IMR-90 (cell line): ENCODE results near the gene TREM2. TPM values are rescaled to one million over a fixed set of nuclear protein-coding genes. Genes with fewer than 3 reads are reported as not detected.

Source experiments
- ATAC-seq: fragments of 200-7000 bp; cut with Tn5 transposase; 2 replicates; pipeline ENCODE4 v1.9.1; 2020; ENCODE audit warnings: low read depth, mild to moderate bottlenecking, moderate library complexity
- BruUV-seq: library from RNA; stranded (reverse); fragments of 400-500 nt; replicated peaks from 2 replicates; lab custom pipeline; 2021; lab: Mats Ljungman, UMichigan
- CTCF ChIA-PET: fragments of 300-600 bp; formaldehyde crosslinking; extraction: SDS; loops from one replicate; lab custom pipeline; 2021; ENCODE audit warnings: antibody characterized with exemption; lab: Yijun Ruan, JAX
- POLR2A ChIA-PET: fragments of 300-600 bp; sonication (Branson Sonifier 250); formaldehyde crosslinking; loops from one replicate; lab custom pipeline; 2022; ENCODE audit warnings: antibody characterized with exemption; ENCODE audit not compliant: unreplicated experiment; lab: Charles Lee
- DNase-seq: peaks from one replicate; pipeline ENCODE4 v3.0.0; 2013
- H2AFZ ChIP-seq: replicated peaks from 2 replicates; pipeline ENCODE3; 2013; ENCODE audit warnings: low read length, mild to moderate bottlenecking; ENCODE audit not compliant: poor library complexity
- H2AK5ac ChIP-seq: 2 replicates; pipeline ENCODE4 v1.6.1; 2013; ENCODE audit warnings: low read depth, low read length, inconsistent platforms
- H2AK9ac ChIP-seq: replicated peaks from 2 replicates; pipeline ENCODE3; 2013; ENCODE audit warnings: mild to moderate bottlenecking, low read depth, low read length, moderate library complexity; ENCODE audit not compliant: poor library complexity
- H2BK120ac ChIP-seq: 2 replicates; pipeline ENCODE4 v1.6.1; 2013; ENCODE audit warnings: low read depth, low read length, inconsistent platforms
- H2BK15ac ChIP-seq: 3 replicates; pipeline ENCODE4 v1.6.1; 2013; ENCODE audit warnings: low read depth, low read length, inconsistent platforms
- H2BK20ac ChIP-seq: 2 replicates; pipeline ENCODE4 v1.6.1; 2013; ENCODE audit warnings: low read depth, mild to moderate bottlenecking, inconsistent platforms, low read length, moderate library complexity
- H2BK5ac ChIP-seq: 2 replicates; pipeline ENCODE4 v1.6.1; 2013; ENCODE audit warnings: mild to moderate bottlenecking, low read depth, low read length, inconsistent platforms; ENCODE audit not compliant: poor library complexity, severe bottlenecking
- H3K14ac ChIP-seq: replicated peaks from 2 replicates; pipeline ENCODE4 v1.6.1; 2013; ENCODE audit warnings: low read depth, low read length, inconsistent platforms
- H3K18ac ChIP-seq: 2 replicates; pipeline ENCODE4 v1.6.1; 2013; ENCODE audit warnings: low read depth, low read length, control low read depth
- H3K23ac ChIP-seq: 2 replicates; pipeline ENCODE4 v1.6.1; 2013; ENCODE audit warnings: low read depth, low read length, inconsistent platforms
- H3K27ac ChIP-seq: 2 replicates; pipeline ENCODE4 v1.5.1; 2013; ENCODE audit warnings: mild to moderate bottlenecking, control low read depth, low read length; ENCODE audit not compliant: insufficient read depth
- H3K27me3 ChIP-seq: 2 replicates; pipeline ENCODE4 v1.6.1; 2013; ENCODE audit warnings: low read length; ENCODE audit not compliant: control insufficient read depth, insufficient read depth
- H3K36me3 ChIP-seq: 2 replicates; pipeline ENCODE4 v1.6.1; 2013; ENCODE audit warnings: low read length, mixed read lengths; ENCODE audit not compliant: control insufficient read depth, insufficient read depth
- H3K4ac ChIP-seq: 2 replicates; pipeline ENCODE4 v1.6.1; 2013; ENCODE audit warnings: low read depth, low read length, inconsistent platforms
- H3K4me1 ChIP-seq: 2 replicates; pipeline ENCODE4 v1.6.1; 2013; ENCODE audit warnings: low read length, mixed read lengths; ENCODE audit not compliant: control insufficient read depth, insufficient read depth
- H3K4me2 ChIP-seq: 2 replicates; pipeline ENCODE4 v1.6.1; 2013; ENCODE audit warnings: low read depth, mild to moderate bottlenecking, control low read depth, low read length, moderate library complexity
- H3K4me3 ChIP-seq: 2 replicates; pipeline ENCODE4 v1.5.1; 2013; ENCODE audit warnings: low read depth, mild to moderate bottlenecking, control low read depth, low read length, moderate library complexity; ENCODE audit not compliant: insufficient read depth
- H3K56ac ChIP-seq: 2 replicates; pipeline ENCODE4 v1.6.1; 2013; ENCODE audit warnings: low read length, inconsistent platforms; ENCODE audit not compliant: insufficient read depth; ENCODE audit errors: extremely low read depth
- H3K79me1 ChIP-seq, 2 experiments: 2 replicates each; pipeline ENCODE4 v1.6.1; 2013; ENCODE audit warnings: low read length in 2 of 2, inconsistent platforms in 1 of 2, low read depth in 1 of 2
- H3K9ac ChIP-seq: 2 replicates; pipeline ENCODE4 v1.6.1; 2013; ENCODE audit warnings: low read depth, low read length, control low read depth
- H3K9me1 ChIP-seq: 2 replicates; pipeline ENCODE4 v1.6.1; 2013; ENCODE audit warnings: low read length, inconsistent platforms; ENCODE audit not compliant: insufficient read depth
- H3K9me3 ChIP-seq: 2 replicates; pipeline ENCODE4 v1.6.1; 2013; ENCODE audit warnings: low read length; ENCODE audit not compliant: control insufficient read depth, insufficient read depth
- H4K20me1 ChIP-seq: 2 replicates; pipeline ENCODE4 v1.6.1; 2013; ENCODE audit warnings: low read length, inconsistent platforms; ENCODE audit not compliant: insufficient read depth
- H4K5ac ChIP-seq: 2 replicates; pipeline ENCODE4 v1.6.1; 2013; ENCODE audit warnings: mild to moderate bottlenecking, low read depth, low read length, control low read depth
- H4K8ac ChIP-seq, 2 experiments: 2 replicates each; pipeline ENCODE4 v1.6.1; 2013; ENCODE audit warnings: low read depth in 2 of 2, low read length in 2 of 2, control low read depth in 1 of 2, inconsistent platforms in 1 of 2
- H4K91ac ChIP-seq: 2 replicates; pipeline ENCODE4 v1.6.1; 2013; ENCODE audit warnings: low read depth, low read length, inconsistent platforms; ENCODE audit not compliant: insufficient read depth
- BHLHE40 ChIP-seq: fragments of 150-350 bp; IDR thresholded peaks from 2 replicates; pipeline ENCODE4 v1.6.1; 2016; ENCODE audit warnings: mild to moderate bottlenecking, low read depth, low read length
- CEBPB ChIP-seq: IDR thresholded peaks from 2 replicates; pipeline ENCODE4 v1.6.1; 2012; ENCODE audit warnings: low read depth, low read length, improper control_type of control experiment
- CHD1 ChIP-seq: IDR thresholded peaks from 2 replicates; pipeline ENCODE4 v1.6.1; 2012; ENCODE audit warnings: low read depth, low read length, improper control_type of control experiment
- FOS ChIP-seq: fragments of 150-350 bp; IDR thresholded peaks from 2 replicates; pipeline ENCODE4 v1.6.1; 2016; ENCODE audit warnings: low read depth, low read length
- MAFK ChIP-seq: IDR thresholded peaks from 2 replicates; pipeline ENCODE4 v1.6.1; 2012; ENCODE audit warnings: low read depth, low read length, improper control_type of control experiment
- MAZ ChIP-seq: IDR thresholded peaks from 2 replicates; pipeline ENCODE4 v1.6.1; 2012; ENCODE audit warnings: low read depth, mild to moderate bottlenecking, low read length, improper control_type of control experiment, moderate library complexity, borderline replicate concordance
- MXI1 ChIP-seq: IDR thresholded peaks from 2 replicates; pipeline ENCODE4 v1.6.1; 2012; ENCODE audit warnings: low read depth, mild to moderate bottlenecking, low read length, moderate library complexity, borderline replicate concordance
- NFE2L2 ChIP-seq: fragments of 150-350 bp; IDR thresholded peaks from 2 replicates; pipeline ENCODE4 v1.6.1; 2016; ENCODE audit warnings: low read depth, mild to moderate bottlenecking, low read length
- POLR2A ChIP-seq: IDR thresholded peaks from 2 replicates; pipeline ENCODE4 v1.6.1; 2012; ENCODE audit warnings: mild to moderate bottlenecking, low read depth, low read length
- RAD21 ChIP-seq: IDR thresholded peaks from 2 replicates; pipeline ENCODE4 v1.6.1; 2012; ENCODE audit warnings: low read length, improper control_type of control experiment
- RFX5 ChIP-seq: IDR thresholded peaks from 2 replicates; pipeline ENCODE4 v1.8.0; 2012; ENCODE audit warnings: low read depth, mild to moderate bottlenecking, low read length, moderate library complexity
- SMC3 ChIP-seq: fragments of 150-350 bp; IDR thresholded peaks from 2 replicates; pipeline ENCODE4 v1.6.1; 2016; ENCODE audit warnings: low read depth, mild to moderate bottlenecking, antibody characterized with exemption, low read length, moderate library complexity
- USF2 ChIP-seq: fragments of 150-350 bp; IDR thresholded peaks from 2 replicates; pipeline ENCODE4 v1.6.1; 2017; ENCODE audit warnings: mild to moderate bottlenecking, antibody characterized with exemption, low read length, low read depth
- WGBS, 2 experiments: methylation state at CpG; one replicate each; pipeline versions ENCODE4 v1.1.5 to v1.1.7; 2013; ENCODE audit warnings: missing lambda C conversion rate in 2 of 2; ENCODE audit not compliant: insufficient read length in 1 of 2; ENCODE audit errors: extremely low coverage in 2 of 2; 5-methylcytosine and 5-hydroxymethylcytosine counted together
- dilution Hi-C: fragments of 300-500 bp; cut with HindIII; formaldehyde crosslinking; loops from one replicate; pipeline ENCODE4 v1.14.3; 2018; ENCODE audit warnings: low sequenced_read_pairs; ENCODE audit not compliant: unreplicated experiment
- in situ Hi-C: fragments of 300-500 bp; cut with MboI; formaldehyde crosslinking; loops from 3 replicates; pipeline ENCODE4 v1.14.3; 2019; ENCODE audit warnings: low sequenced_read_pairs, inconsistent platforms, mixed read lengths
- intact Hi-C: fragments of 100-400 bp; cut with micrococcal nuclease; formaldehyde crosslinking; loops from 2 replicates; pipeline ENCODE4 v1.10.0; 2022
- polyA plus RNA-seq, 3 experiments: library from polyadenylated mRNA; depleted of rRNA; stranded (reverse); fragments of >200 nt; gene quantifications; 2 replicates each; pipeline ENCODE4 v1.2.3, GENCODE V29; 2012; ENCODE audit warnings: low replicate concordance in 1 of 3
- total RNA-seq: library from RNA; depleted of rRNA; stranded (reverse); fragments of >200 nt; gene quantifications from 2 replicates; pipeline ENCODE4 v1.2.3, GENCODE V29; 2012
- TF ChIP-seq, protein P1 (sequence below): conservative IDR thresholded peaks from 2 replicates; pipeline ENCODE4 v1.5.1; 2012; ENCODE audit warnings: mild to moderate bottlenecking, low read depth, low read length, improper control_type of control experiment

TREM2 gene
- total and polyA plus RNA-seq, 2 of the 4 experiments (the other 2 are of a cell fraction): not detected

DNA sequence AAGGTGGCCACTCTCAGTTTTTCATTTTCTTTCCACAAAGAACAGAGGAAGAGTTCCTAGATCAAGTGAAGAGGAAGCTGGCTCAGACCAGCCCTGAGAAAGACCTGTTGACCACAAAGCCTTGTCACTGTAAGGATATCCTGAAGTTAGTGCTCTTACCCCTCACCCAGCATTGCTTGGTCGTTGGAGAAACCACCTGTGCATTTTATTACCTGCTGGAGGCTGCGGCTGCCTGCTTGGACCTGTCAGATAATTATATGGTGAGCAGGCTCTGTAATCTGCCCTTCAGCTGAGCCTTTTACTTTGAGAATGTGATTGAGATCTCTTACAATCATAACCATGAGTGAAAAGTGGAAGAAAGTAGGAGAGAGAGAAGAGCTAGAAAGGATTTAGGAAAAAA is 30.7 kb downstream of the TREM2 start:
- H2BK120ac ChIP-seq: no peak overlapping the region
- intact Hi-C loops: no loop called here
- no peaks in the 10 kb centered on the region for H3K9me3 ChIP-seq
- dilution Hi-C loops: no loop called here
- no peak overlapping the region for H3K23ac ChIP-seq
- CTCF ChIA-PET: no interaction called here
- in situ Hi-C loops: no loop called here
- no peaks in the 10 kb centered on the region for H3K27me3 ChIP-seq
- H4K8ac ChIP-seq: no peak overlapping the region
- BruUV-seq: no TSS peak
- no peak overlapping the region for H3K18ac ChIP-seq
- no peak overlapping the region for H4K5ac ChIP-seq
- no peak overlapping the region for H2BK20ac ChIP-seq
- no peaks in the 10 kb centered on the region for H3K36me3 ChIP-seq
- no peaks in the 10 kb centered on the region for H4K20me1 ChIP-seq
- no peak overlapping the region for H3K4me2 ChIP-seq
- no peak overlapping the region for H3K4me3 ChIP-seq
- no peaks in the 10 kb centered on the region for H3K4me1 ChIP-seq
- H4K91ac ChIP-seq: no peak overlapping the region
- no peak overlapping the region for H3K14ac ChIP-seq
- WGBS, 2 experiments: no CpG with 5 or more reads among the region's 2 CpGs
- no peak for TF ChIP-seq CHD1
- no peak for TF ChIP-seq SMC3
- no peak for TF ChIP-seq NFE2L2
- no peak for TF ChIP-seq POLR2A
- TF ChIP-seq RAD21: no peak
- no peak for TF ChIP-seq CEBPB
- no peak for TF ChIP-seq USF2
- no peak for TF ChIP-seq RFX5
- no peak for TF ChIP-seq MAZ
- TF ChIP-seq MXI1: no peak
- TF ChIP-seq, protein P1, sequence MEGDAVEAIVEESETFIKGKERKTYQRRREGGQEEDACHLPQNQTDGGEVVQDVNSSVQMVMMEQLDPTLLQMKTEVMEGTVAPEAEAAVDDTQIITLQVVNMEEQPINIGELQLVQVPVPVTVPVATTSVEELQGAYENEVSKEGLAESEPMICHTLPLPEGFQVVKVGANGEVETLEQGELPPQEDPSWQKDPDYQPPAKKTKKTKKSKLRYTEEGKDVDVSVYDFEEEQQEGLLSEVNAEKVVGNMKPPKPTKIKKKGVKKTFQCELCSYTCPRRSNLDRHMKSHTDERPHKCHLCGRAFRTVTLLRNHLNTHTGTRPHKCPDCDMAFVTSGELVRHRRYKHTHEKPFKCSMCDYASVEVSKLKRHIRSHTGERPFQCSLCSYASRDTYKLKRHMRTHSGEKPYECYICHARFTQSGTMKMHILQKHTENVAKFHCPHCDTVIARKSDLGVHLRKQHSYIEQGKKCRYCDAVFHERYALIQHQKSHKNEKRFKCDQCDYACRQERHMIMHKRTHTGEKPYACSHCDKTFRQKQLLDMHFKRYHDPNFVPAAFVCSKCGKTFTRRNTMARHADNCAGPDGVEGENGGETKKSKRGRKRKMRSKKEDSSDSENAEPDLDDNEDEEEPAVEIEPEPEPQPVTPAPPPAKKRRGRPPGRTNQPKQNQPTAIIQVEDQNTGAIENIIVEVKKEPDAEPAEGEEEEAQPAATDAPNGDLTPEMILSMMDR: no peak
- no peak for TF ChIP-seq MAFK
- TF ChIP-seq BHLHE40: no peak
- TF ChIP-seq FOS: no peak
- POLR2A ChIA-PET: no interaction called here
- H3K56ac ChIP-seq: no peak overlapping the region
- H2AK5ac ChIP-seq: no peak overlapping the region
- ATAC-seq: no peak
- no peak overlapping the region for H3K27ac ChIP-seq
- no peak overlapping the region for H2AFZ ChIP-seq
- no peak overlapping the region for H3K9ac ChIP-seq
- H3K79me1 ChIP-seq: no peaks in the 10 kb centered on the region
- H3K9me1 ChIP-seq: no peaks in the 10 kb centered on the region
- H2AK9ac ChIP-seq: no peak overlapping the region
- no peak for DNase-seq
- no peak overlapping the region for H3K4ac ChIP-seq
- H2BK15ac ChIP-seq: no peak overlapping the region
- no peak overlapping the region for H2BK5ac ChIP-seq
